Ascending aorta (tissue), 2 donors: ENCODE results near the gene DACT2. TPM values are rescaled to one million over a fixed set of nuclear protein-coding genes. Genes with fewer than 3 reads are reported as not detected.

Experiments used
- DNase-seq, 2 donors: peaks; one replicate each; pipeline ENCODE4 v3.0.0-alpha.2; 2019; ENCODE audit warnings: low spot score in 2 of 2
- H3K27ac ChIP-seq, 2 donors: fragments of 200-600 bp; sonication (generic); one replicate each; pipeline ENCODE4 v1.5.1; 2016 to 2017; ENCODE audit warnings: mild to moderate bottlenecking in 1 of 2
- H3K27me3 ChIP-seq: fragments of 200-600 bp; sonication (generic); one replicate; pipeline ENCODE4 v1.5.1; 2017
- H3K36me3 ChIP-seq, 2 donors: fragments of 200-600 bp; sonication (generic); one replicate each; pipeline ENCODE4 v1.5.1; 2016
- H3K4me1 ChIP-seq, 2 donors: fragments of 200-600 bp; sonication (generic); one replicate each; pipeline ENCODE4 v1.5.1; 2016 to 2017; ENCODE audit warnings: mild to moderate bottlenecking in 1 of 2
- H3K4me3 ChIP-seq, 2 donors: fragments of 200-600 bp; sonication (generic); one replicate each; pipeline ENCODE4 v1.5.1; 2016 to 2017; ENCODE audit warnings: mild to moderate bottlenecking in 1 of 2
- H3K9me3 ChIP-seq, 2 donors: fragments of 200-600 bp; sonication (generic); one replicate each; pipeline ENCODE4 v1.5.1; 2016
- CTCF ChIP-seq, 3 experiments: fragments of 200-600 bp in 2 of 3; fragments of 450-650 bp in 1 of 3; sonication (generic) in 2 of 3; IDR thresholded peaks; one replicate each; pipeline ENCODE4 v1.5.1; 2016 to 2019; ENCODE audit warnings: antibody characterized with exemption in 3 of 3, mild to moderate bottlenecking in 1 of 3, moderate library complexity in 1 of 3
- intact Hi-C: fragments of 100-400 bp; cut with DNase I; formaldehyde crosslinking; loops from one replicate; pipeline ENCODE4 v1.15.1; 2023
- total RNA-seq: library from RNA; depleted of rRNA; stranded (reverse); fragments of >200 nt; gene quantifications from one replicate; pipeline ENCODE4 v1.1.0, GENCODE V29; 2016

DACT2 gene
- total RNA-seq, 1 donor from 2014 or later = not detected

- Histone ChIP-seq H3K27me3 (no peaks in the 10 kb centered on the region), H3K36me3 (no peaks in the 10 kb centered on the region)
Observed at GRCh38 chr6:168333039-168333438, 13.5 kb upstream of the DACT2 start.

GRCh38 chr6:168332020-168332419, 12.4 kb upstream of the DACT2 start:
- no peaks in the 10 kb centered on the region for H3K36me3 ChIP-seq
- H3K27ac ChIP-seq = no peak overlapping the region
- no peaks in the 10 kb centered on the region for H3K27me3 ChIP-seq
- intact Hi-C loops = no loop called here
- no peak for DNase-seq
- H3K4me3 ChIP-seq = no peak overlapping the region
- H3K9me3 ChIP-seq = no peaks in the 10 kb centered on the region
- H3K4me1 ChIP-seq = no peaks in the 10 kb centered on the region
- no peak for TF ChIP-seq CTCF (IDR thresholded peaks at IDR 0.05)

More at GRCh38 chr6:168333039-168333438, 13.5 kb upstream of the DACT2 start:
- H3K9me3 ChIP-seq = no peaks in the 10 kb centered on the region
- no peak overlapping the region for H3K4me3 ChIP-seq
- intact Hi-C loops = no loop called here
- no peak overlapping the region for H3K27ac ChIP-seq
- H3K4me1 ChIP-seq = no peaks in the 10 kb centered on the region
- no peak for DNase-seq
- TF ChIP-seq CTCF (IDR thresholded peaks at IDR 0.05) = no peak

GRCh38 chr6:168331058-168331457, 11.5 kb upstream of the DACT2 start:
- intact Hi-C loops = no loop called here

GRCh38 chr6:168330403-168330802, 10.8 kb upstream of the DACT2 start:
- no peak for DNase-seq
- H3K27ac ChIP-seq = no peak overlapping the region
- no peak overlapping the region for H3K4me3 ChIP-seq
- H3K9me3 ChIP-seq = no peaks in the 10 kb centered on the region
- TF ChIP-seq CTCF (IDR thresholded peaks at IDR 0.05) = no peak
- no peaks in the 10 kb centered on the region for H3K4me1 ChIP-seq
- no peaks in the 10 kb centered on the region for H3K36me3 ChIP-seq
- no peaks in the 10 kb centered on the region for H3K27me3 ChIP-seq
- intact Hi-C loops = no loop called here

More at GRCh38 chr6:168331058-168331457, 11.5 kb upstream of the DACT2 start:
- TF ChIP-seq CTCF (IDR thresholded peaks at IDR 0.05) = no peak
- H3K4me3 ChIP-seq = no peak overlapping the region
- H3K4me1 ChIP-seq = no peaks in the 10 kb centered on the region
- no peak overlapping the region for H3K27ac ChIP-seq
- no peaks in the 10 kb centered on the region for H3K36me3 ChIP-seq
- H3K9me3 ChIP-seq = no peaks in the 10 kb centered on the region
- no peaks in the 10 kb centered on the region for H3K27me3 ChIP-seq
- DNase-seq = no peak

GRCh38 chr6:168328086-168328485, 8.5 kb upstream of the DACT2 start:
- Histone ChIP-seq H3K9me3 (peaks cover 0 to 3% of the 10 kb centered on the region in 2 donors), H3K36me3 (no peaks in the 10 kb centered on the region), H3K4me3 (no peak overlapping the region), H3K27ac (no peak overlapping the region), H3K27me3 (no peaks in the 10 kb centered on the region), H3K4me1 (no peaks in the 10 kb centered on the region)
- intact Hi-C loops = no loop called here
- no peak for TF ChIP-seq CTCF (IDR thresholded peaks at IDR 0.05)
- no peak for DNase-seq
